ENCODE results near the gene LNPK. TPM values are rescaled to one million over a fixed set of nuclear protein-coding genes. Genes with fewer than 3 reads are reported as not detected.

The LNPK gene
- total and polyA plus RNA-seq, 2 experiments from 2014 or later = 5.4 to 8.1 TPM

DNA sequence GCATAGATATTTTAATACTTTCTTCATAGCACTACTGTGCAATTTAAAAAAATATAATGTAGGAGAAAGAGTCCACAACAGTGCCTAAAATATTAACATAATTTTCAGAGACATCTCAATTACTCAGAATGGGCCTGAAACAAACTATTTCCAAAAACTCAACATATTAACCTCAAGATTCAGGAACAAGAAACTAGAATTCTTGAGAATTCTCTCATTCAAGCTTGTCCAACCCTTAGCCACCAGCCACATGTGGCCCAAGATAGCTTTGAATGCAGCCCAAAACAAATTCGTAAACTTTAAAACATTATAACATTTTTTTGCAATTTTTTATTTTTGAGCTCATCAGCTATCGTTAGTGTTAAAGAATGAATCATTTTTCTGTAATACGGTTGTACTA lies 35.2 kb downstream of the LNPK start:
- H3K27me3 ChIP-seq (ENCODE audit: insufficient read depth) = no peaks in the 10 kb centered on the region
- H3K27ac ChIP-seq (ENCODE audit: low read depth) = no peak overlapping the region
- H3K27me3 Mint-ChIP-seq (ENCODE audit: insufficient read depth, low read depth, poor library complexity) = peaks cover 2% of the 10 kb centered on the region
- no peak overlapping the region for H3K4me2 ChIP-seq
- H3K4me3 ChIP-seq = no peak overlapping the region
- H3K9me2 ChIP-seq (ENCODE audit: insufficient read depth) = no peaks in the 10 kb centered on the region
- H3K27ac Mint-ChIP-seq = no peak overlapping the region
- DNase-seq (ENCODE audit: low spot score) (no peak), ATAC-seq (no peak)
- H4K20me1 ChIP-seq (replicated peaks; ENCODE audit: insufficient read depth) = 0 out of 2 replicates have a peak, but pooled peaks cover 3% of the 10 kb centered on the region
- H3K79me2 ChIP-seq (replicated peaks; ENCODE audit: insufficient read depth) = no peaks in the 10 kb centered on the region
- no peaks in the 10 kb centered on the region for H3F3A ChIP-seq (replicated peaks; ENCODE audit: low read depth)
- no peak overlapping the region for H3K4me3 Mint-ChIP-seq
- H3K4me1 ChIP-seq (ENCODE audit: insufficient read depth) = no peaks in the 10 kb centered on the region
- H3K36me3 ChIP-seq (ENCODE audit: insufficient read depth) = no peaks in the 10 kb centered on the region
- H3K4me1 Mint-ChIP-seq = no peaks in the 10 kb centered on the region
- H3K36me3 Mint-ChIP-seq (ENCODE audit: low read depth) = peaks cover 12% of the 10 kb centered on the region; the same call in 2 of the 3 replicates
- H2AFZ ChIP-seq = no peak overlapping the region
- no peak for TF ChIP-seq ZNF114 (CRISPR knock-in tag; IDR thresholded peaks at IDR 0.05)
- no peak for TF ChIP-seq ZNF331 (CRISPR knock-in tag; IDR thresholded peaks at IDR 0.05; ENCODE audit: low read depth)
- TF ChIP-seq, protein P1, sequence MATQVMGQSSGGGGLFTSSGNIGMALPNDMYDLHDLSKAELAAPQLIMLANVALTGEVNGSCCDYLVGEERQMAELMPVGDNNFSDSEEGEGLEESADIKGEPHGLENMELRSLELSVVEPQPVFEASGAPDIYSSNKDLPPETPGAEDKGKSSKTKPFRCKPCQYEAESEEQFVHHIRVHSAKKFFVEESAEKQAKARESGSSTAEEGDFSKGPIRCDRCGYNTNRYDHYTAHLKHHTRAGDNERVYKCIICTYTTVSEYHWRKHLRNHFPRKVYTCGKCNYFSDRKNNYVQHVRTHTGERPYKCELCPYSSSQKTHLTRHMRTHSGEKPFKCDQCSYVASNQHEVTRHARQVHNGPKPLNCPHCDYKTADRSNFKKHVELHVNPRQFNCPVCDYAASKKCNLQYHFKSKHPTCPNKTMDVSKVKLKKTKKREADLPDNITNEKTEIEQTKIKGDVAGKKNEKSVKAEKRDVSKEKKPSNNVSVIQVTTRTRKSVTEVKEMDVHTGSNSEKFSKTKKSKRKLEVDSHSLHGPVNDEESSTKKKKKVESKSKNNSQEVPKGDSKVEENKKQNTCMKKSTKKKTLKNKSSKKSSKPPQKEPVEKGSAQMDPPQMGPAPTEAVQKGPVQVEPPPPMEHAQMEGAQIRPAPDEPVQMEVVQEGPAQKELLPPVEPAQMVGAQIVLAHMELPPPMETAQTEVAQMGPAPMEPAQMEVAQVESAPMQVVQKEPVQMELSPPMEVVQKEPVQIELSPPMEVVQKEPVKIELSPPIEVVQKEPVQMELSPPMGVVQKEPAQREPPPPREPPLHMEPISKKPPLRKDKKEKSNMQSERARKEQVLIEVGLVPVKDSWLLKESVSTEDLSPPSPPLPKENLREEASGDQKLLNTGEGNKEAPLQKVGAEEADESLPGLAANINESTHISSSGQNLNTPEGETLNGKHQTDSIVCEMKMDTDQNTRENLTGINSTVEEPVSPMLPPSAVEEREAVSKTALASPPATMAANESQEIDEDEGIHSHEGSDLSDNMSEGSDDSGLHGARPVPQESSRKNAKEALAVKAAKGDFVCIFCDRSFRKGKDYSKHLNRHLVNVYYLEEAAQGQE (IDR thresholded peaks at IDR 0.05; ENCODE audit: unreplicated experiment) = no peak
- TF ChIP-seq STAT1 (IDR thresholded peaks at IDR 0.05; ENCODE audit: unreplicated experiment) = no peak
- peaks cover 8% of the 10 kb centered on the region; the same call in 2 of the 3 replicates for H3K9me3 Mint-ChIP-seq

DNA sequence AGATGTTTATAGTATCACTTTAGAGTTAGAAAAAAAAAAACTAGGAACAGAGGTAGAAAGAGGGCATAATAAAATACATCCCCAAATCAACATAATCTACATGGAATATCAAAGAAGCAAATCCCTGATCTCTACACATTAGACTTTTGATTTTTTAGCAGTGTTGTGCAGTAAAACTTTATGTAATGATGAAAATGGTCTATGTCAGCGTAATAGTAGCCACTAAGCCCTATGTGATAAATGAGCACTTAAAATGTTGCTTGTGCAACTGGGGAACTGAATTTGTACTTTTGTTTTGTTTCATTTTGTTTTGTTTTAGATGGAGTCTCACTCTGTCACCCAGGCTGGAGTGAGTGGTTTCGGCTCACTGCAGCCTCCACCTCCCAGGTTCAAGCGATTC lies 36.3 kb downstream of the LNPK start:
- Histone ChIP-seq H3K36me3 (ENCODE audit: insufficient read depth) (no peaks in the 10 kb centered on the region), H4K20me1 (replicated peaks; ENCODE audit: insufficient read depth) (0 out of 2 replicates have a peak, but pooled peaks cover 3% of the 10 kb centered on the region), H3K4me3 (no peak overlapping the region), H2AFZ (no peak overlapping the region), H3K27me3 (ENCODE audit: insufficient read depth) (no peaks in the 10 kb centered on the region), H3K4me2 (no peak overlapping the region), H3K4me1 (ENCODE audit: insufficient read depth) (no peaks in the 10 kb centered on the region), H3K27ac (ENCODE audit: low read depth) (no peak overlapping the region), H3K9me2 (ENCODE audit: insufficient read depth) (no peaks in the 10 kb centered on the region), H3K79me2 (replicated peaks; ENCODE audit: insufficient read depth) (no peaks in the 10 kb centered on the region), H3F3A (replicated peaks; ENCODE audit: low read depth) (no peaks in the 10 kb centered on the region)
- DNase-seq (ENCODE audit: low spot score) = no peak
- no peak for ATAC-seq
- Mint-ChIP-seq H3K27me3 (ENCODE audit: insufficient read depth, low read depth, poor library complexity) (peaks cover 2% of the 10 kb centered on the region), H3K4me1 (no peaks in the 10 kb centered on the region), H3K9me3 (peaks cover 10% of the 10 kb centered on the region; the same call in 2 of the 3 replicates), H3K36me3 (ENCODE audit: low read depth) (peaks cover 19% of the 10 kb centered on the region; the same call in 2 of the 3 replicates), H3K27ac (no peak overlapping the region), H3K4me3 (no peak overlapping the region)
- TF ChIP-seq NANOG (IDR thresholded peaks at IDR 0.05; ENCODE audit: borderline replicate concordance) (no peak), EZH2 (IDR thresholded peaks at IDR 0.05; ENCODE audit: low read depth, unreplicated experiment) (no peak), ZNF114 (CRISPR knock-in tag; IDR thresholded peaks at IDR 0.05) (no peak)
- TF ChIP-seq, protein P2, sequence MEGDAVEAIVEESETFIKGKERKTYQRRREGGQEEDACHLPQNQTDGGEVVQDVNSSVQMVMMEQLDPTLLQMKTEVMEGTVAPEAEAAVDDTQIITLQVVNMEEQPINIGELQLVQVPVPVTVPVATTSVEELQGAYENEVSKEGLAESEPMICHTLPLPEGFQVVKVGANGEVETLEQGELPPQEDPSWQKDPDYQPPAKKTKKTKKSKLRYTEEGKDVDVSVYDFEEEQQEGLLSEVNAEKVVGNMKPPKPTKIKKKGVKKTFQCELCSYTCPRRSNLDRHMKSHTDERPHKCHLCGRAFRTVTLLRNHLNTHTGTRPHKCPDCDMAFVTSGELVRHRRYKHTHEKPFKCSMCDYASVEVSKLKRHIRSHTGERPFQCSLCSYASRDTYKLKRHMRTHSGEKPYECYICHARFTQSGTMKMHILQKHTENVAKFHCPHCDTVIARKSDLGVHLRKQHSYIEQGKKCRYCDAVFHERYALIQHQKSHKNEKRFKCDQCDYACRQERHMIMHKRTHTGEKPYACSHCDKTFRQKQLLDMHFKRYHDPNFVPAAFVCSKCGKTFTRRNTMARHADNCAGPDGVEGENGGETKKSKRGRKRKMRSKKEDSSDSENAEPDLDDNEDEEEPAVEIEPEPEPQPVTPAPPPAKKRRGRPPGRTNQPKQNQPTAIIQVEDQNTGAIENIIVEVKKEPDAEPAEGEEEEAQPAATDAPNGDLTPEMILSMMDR (conservative IDR thresholded peaks at IDR 0.05; ENCODE audit: low read depth in 2 of 2) = no peak
